GM23338 (cell line): ENCODE results near the gene KLK11. TPM values are rescaled to one million over a fixed set of nuclear protein-coding genes. Genes with fewer than 3 reads are reported as not detected.

Source experiments
- ATAC-seq: fragments of 200-7000 bp; cut with Tn5 transposase; 3 replicates; pipeline ENCODE4 v1.9.1; 2020
- DNase-seq: peaks from one replicate; pipeline ENCODE4 v3.0.0-alpha.2; 2015; ENCODE audit warnings: low spot score
- H2AFZ ChIP-seq: fragments of 200-600 bp; sonication (generic); 2 replicates; pipeline ENCODE4 v1.8.0; 2016; ENCODE audit warnings: antibody characterized with exemption, mild to moderate bottlenecking, moderate library complexity
- H3F3A ChIP-seq: fragments of 200-600 bp; sonication (generic); replicated peaks from 2 replicates; pipeline ENCODE4 v1.8.0; 2017; ENCODE audit warnings: antibody characterized with exemption, mixed run types, low read depth
- H3K27ac ChIP-seq: fragments of 200-600 bp; sonication (generic); 2 replicates; pipeline ENCODE4 v1.6.1; 2016; ENCODE audit warnings: low read depth
- H3K27me3 ChIP-seq: fragments of 200-600 bp; sonication (generic); 2 replicates; pipeline ENCODE4 v1.8.0; 2016; ENCODE audit warnings: mild to moderate bottlenecking, mixed run types, moderate library complexity; ENCODE audit not compliant: insufficient read depth
- H3K36me3 ChIP-seq: fragments of 200-600 bp; sonication (generic); 2 replicates; pipeline ENCODE4 v1.8.0; 2016; ENCODE audit warnings: mild to moderate bottlenecking; ENCODE audit not compliant: insufficient read depth
- H3K4me1 ChIP-seq: fragments of 200-600 bp; sonication (generic); 2 replicates; pipeline ENCODE4 v1.8.0; 2016; ENCODE audit warnings: mild to moderate bottlenecking, moderate library complexity; ENCODE audit not compliant: insufficient read depth
- H3K4me2 ChIP-seq: fragments of 200-600 bp; sonication (generic); 2 replicates; pipeline ENCODE4 v1.7.1; 2017; ENCODE audit warnings: mixed run types
- H3K4me3 ChIP-seq: fragments of 200-600 bp; sonication (generic); 2 replicates; pipeline ENCODE4 v1.6.1; 2016; ENCODE audit warnings: mixed run types
- H3K79me2 ChIP-seq: fragments of 200-600 bp; sonication (generic); replicated peaks from 2 replicates; pipeline ENCODE4 v1.8.0; 2017; ENCODE audit warnings: mild to moderate bottlenecking; ENCODE audit not compliant: insufficient read depth
- H3K9me2 ChIP-seq: fragments of 200-600 bp; sonication (generic); 2 replicates; pipeline ENCODE4 v1.8.0; 2017; ENCODE audit not compliant: insufficient read depth
- H4K20me1 ChIP-seq: fragments of 200-600 bp; sonication (generic); replicated peaks from 2 replicates; pipeline ENCODE4 v1.8.0; 2017; ENCODE audit warnings: mild to moderate bottlenecking; ENCODE audit not compliant: insufficient read depth
- H3K27ac Mint-ChIP-seq: 2 replicates; pipeline ENCODE4 v1.8.0; 2020; ENCODE audit warnings: inconsistent platforms, mild to moderate bottlenecking, moderate library complexity, mixed read lengths
- H3K27me3 Mint-ChIP-seq: 3 replicates; pipeline ENCODE4 v1.8.0; 2022; ENCODE audit warnings: low read depth, mild to moderate bottlenecking, moderate library complexity, mixed read lengths, inconsistent platforms; ENCODE audit not compliant: insufficient read depth, poor library complexity
- H3K36me3 Mint-ChIP-seq: 3 replicates; pipeline ENCODE4 v1.8.0; 2021; ENCODE audit warnings: low read depth, mild to moderate bottlenecking, inconsistent platforms, moderate library complexity, mixed read lengths
- H3K4me1 Mint-ChIP-seq: 3 replicates; pipeline ENCODE4 v1.8.0; 2020; ENCODE audit warnings: mild to moderate bottlenecking, inconsistent platforms, mixed read lengths
- H3K4me3 Mint-ChIP-seq: 3 replicates; pipeline ENCODE4 v1.8.0; 2021; ENCODE audit warnings: moderate library complexity, mild to moderate bottlenecking, inconsistent platforms, mixed read lengths
- H3K9me3 Mint-ChIP-seq: 3 replicates; pipeline ENCODE4 v1.8.0; 2020; ENCODE audit warnings: moderate library complexity, mild to moderate bottlenecking, inconsistent platforms, mixed read lengths
- CREB1 ChIP-seq: fragments of 250-450 bp; sonication (Bioruptor Pico); IDR thresholded peaks from 2 replicates; pipeline ENCODE4 v1.5.0; 2020; ENCODE audit warnings: low read depth, mild to moderate bottlenecking, moderate library complexity
- JUNB ChIP-seq: IDR thresholded peaks from one replicate; pipeline ENCODE4 v1.6.1; 2016; ENCODE audit warnings: antibody characterized with exemption; ENCODE audit not compliant: unreplicated experiment
- NANOG ChIP-seq: IDR thresholded peaks from 2 replicates; pipeline ENCODE4 v1.6.1; 2016; ENCODE audit warnings: antibody characterized with exemption, borderline replicate concordance
- REST ChIP-seq: IDR thresholded peaks from one replicate; pipeline ENCODE4 v1.6.1; 2018; ENCODE audit warnings: antibody characterized with exemption; ENCODE audit not compliant: unreplicated experiment
- STAT1 ChIP-seq: IDR thresholded peaks from one replicate; pipeline ENCODE4 v1.6.1; 2016; ENCODE audit warnings: antibody characterized with exemption; ENCODE audit not compliant: unreplicated experiment
- ZNF331 ChIP-seq: fragments of 250-450 bp; sonication (Bioruptor Pico); IDR thresholded peaks from 2 replicates; pipeline ENCODE4 v1.5.0; 2020; ENCODE audit warnings: low read depth, mild to moderate bottlenecking, moderate library complexity
- ZNF462 ChIP-seq: fragments of 250-450 bp; sonication (Bioruptor Pico); IDR thresholded peaks from 2 replicates; pipeline ENCODE4 v1.5.0; 2020; ENCODE audit warnings: mild to moderate bottlenecking, moderate library complexity
- polyA plus RNA-seq: library from polyadenylated mRNA; unstranded; fragments of >200 nt; fragmentation: Nextera tagmentation; extraction: Ambion mirVana; gene quantifications from 2 replicates; pipeline ENCODE4 v1.2.1, GENCODE V29; 2016
- total RNA-seq: library from RNA; depleted of rRNA; stranded (reverse); fragments of >200 nt; shearing (Covaris generic); gene quantifications from 2 replicates; pipeline ENCODE4 v1.2.3, GENCODE V29; 2014

The KLK11 gene
- total and polyA plus RNA-seq, 2 experiments from 2014 or later, result not detected

- TF ChIP-seq ZNF462 (CRISPR knock-in tag), result no peak
- no peak for TF ChIP-seq ZNF331 (CRISPR knock-in tag)
- no peak for TF ChIP-seq NANOG
- no peak for TF ChIP-seq CREB1
These were observed 850 bp upstream of the KLK11 start (continued) for GRCh38 chr19:51027126-51027806.

GRCh38 chr19:51025809-51026553 is 435 bp downstream of the KLK11 start:
- Histone ChIP-seq H3K9me2 (peaks cover 7% of the 10 kb centered on the region; the same call in 1 of the 2 replicates), H3F3A (no peaks in the 10 kb centered on the region), H3K4me2 (no peak overlapping the region), H3K27ac (no peak overlapping the region), H3K4me3 (no peak overlapping the region), H2AFZ (no peak overlapping the region), H3K27me3 (no peaks in the 10 kb centered on the region), H3K79me2 (no peaks in the 10 kb centered on the region), H3K36me3 (no peaks in the 10 kb centered on the region), H3K4me1 (peaks cover 5% of the 10 kb centered on the region; the same call in 1 of the 2 replicates), H4K20me1 (no peaks in the 10 kb centered on the region)
- TF ChIP-seq REST (no peak), JUNB (no peak), STAT1 (no peak)
- Mint-ChIP-seq H3K9me3 (no peaks in the 10 kb centered on the region; the same call in 2 of the 3 replicates), H3K36me3 (peaks cover 3% of the 10 kb centered on the region; the same call in 1 of the 3 replicates), H3K4me3 (no peak overlapping the region), H3K4me1 (peaks cover 42% of the 10 kb centered on the region), H3K27ac (no peak overlapping the region), H3K27me3 (peaks cover 20% of the 10 kb centered on the region)
- no peak for DNase-seq
- ATAC-seq, result no peak
